Left forelimb (tissue), 1 donor: ENCODE measurements around the gene CCBE1.
"Not testable (repeated sequence)": the region's sequence is repeated elsewhere in the genome, so short reads cannot be mapped to it uniquely, and the experiment has no call there.

Experiments used
- DNase-seq: peaks from one replicate; pipeline ENCODE4 v3.0.0-alpha.2; 2018; ENCODE audit warnings: low spot score

Gene CCBE1

DNA sequence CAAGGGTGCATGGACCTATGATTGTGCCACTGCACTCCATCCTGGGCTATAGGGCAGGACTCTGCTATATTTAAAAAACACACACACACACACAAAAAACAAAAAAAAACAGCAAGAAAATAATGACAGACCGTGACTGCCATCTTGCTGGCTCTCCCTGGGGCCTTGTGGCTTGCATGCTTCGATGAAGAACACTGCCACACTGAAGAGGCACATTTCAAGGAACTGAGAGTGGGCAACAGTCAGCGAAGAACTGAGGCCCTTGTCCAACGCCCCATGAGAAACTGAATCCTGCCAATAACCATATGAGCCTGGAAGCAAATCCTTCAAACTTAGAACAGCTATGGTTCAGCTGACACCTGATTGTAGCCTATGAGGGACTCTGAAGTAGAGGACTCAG is 158.1 kb downstream of the CCBE1 start:
- DNase-seq: no peak

GRCh38 chr18:59537579-59537978 is 159.6 kb downstream of the CCBE1 start:
- no peak for DNase-seq

DNA sequence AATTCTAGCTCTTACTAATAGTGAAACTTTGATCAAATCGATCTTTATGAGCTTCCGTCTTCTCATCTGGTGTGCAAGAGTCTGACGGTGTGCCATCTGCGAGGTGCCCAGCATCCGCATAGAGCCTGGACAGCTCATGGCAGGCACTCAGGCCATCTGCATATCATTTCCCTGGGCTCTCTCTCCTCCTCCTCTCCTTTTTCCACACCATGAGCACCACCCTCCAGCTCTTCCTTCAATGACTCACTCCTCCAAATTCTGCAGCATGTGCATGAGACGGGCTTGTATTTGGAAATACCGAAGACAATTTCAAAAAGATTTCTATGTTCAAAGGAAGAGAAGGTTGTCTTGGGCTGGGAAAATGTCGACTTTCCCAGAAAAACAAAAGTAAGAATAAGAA is 161.1 kb downstream of the CCBE1 start:
- DNase-seq: no peak

DNA sequence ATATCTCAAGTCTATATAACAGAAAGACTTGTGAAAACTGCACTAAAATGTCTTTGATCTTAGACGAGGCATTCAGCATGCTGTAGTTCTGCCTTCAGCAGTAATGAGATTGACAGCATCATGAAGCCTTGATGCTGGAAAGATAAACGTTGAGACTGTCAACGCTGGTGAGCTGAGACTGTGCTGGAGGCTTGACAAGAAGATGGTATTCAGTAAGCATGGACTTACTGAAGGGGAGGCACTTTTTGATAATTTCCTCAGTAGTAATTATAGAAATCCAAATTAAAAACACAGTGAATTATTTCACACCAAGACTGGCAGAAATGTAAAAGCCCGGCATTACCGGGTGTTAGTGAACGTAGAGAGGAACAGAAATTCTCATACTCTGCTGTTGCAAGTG is 162.2 kb downstream of the CCBE1 start:
- DNase-seq: no peak

DNA sequence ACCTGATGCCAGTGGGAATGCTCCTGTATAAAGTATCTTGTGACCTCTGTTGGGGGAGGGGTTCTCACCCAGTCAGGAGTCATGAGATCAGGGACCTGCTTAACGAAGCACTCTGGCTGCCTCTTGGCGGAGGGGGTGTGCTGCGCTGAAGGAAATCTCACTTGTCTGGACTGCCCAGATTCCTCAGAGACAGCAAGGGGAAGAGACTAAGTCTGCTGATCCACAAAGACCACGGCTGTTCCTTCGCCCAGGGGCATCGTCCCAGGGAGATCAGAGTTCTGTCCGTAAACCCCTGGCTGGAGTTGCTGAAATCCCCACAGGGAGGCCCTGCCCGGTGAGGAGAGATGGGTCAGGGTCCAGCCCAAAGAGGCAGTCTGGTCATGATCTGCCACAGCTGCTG is 168.4 kb downstream of the CCBE1 start:
- no peak for DNase-seq

- no peak for DNase-seq
Measured at GRCh38 chr18:59520562-59521355, 176.5 kb downstream of the CCBE1 start.

- no peak for DNase-seq
Measured at GRCh38 chr18:59518705-59519104, 178.5 kb downstream of the CCBE1 start.

DNA sequence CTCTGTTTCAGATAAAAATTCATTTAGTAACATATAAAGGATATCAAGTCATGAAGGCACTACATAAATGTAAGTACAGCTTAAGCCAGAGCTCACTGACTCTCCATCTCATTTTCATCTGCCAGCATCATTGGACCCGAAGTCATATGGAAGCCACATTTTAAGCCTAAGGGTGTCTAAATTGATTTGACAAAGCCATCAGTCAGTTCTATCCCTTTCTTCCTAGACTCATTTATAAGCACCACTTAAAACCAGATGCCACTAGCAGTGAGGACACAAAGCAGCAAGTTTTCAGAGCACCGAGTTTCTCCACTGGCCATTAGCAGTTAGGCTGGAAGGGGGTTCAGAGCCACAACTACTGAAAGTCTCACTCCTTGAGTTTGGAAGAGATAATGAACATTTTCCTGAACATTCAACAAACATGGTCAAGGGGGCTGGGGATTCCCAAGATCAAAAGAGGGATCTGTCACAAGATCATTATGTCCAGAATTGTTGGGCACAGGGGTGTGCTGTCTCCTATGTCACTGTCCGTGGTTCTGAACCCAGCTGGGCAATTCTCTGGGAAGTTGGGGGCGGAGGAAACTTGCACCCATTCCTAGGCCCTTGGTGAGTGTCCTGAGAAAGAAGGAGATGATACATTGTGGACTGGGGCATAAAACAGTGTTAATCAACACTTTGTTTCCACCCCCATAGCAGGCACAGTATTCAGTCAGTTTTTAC is 179.6 kb downstream of the CCBE1 start:
- no peak for DNase-seq

- no peak for DNase-seq
Measured at GRCh38 chr18:59516356-59517155, 180.7 kb downstream of the CCBE1 start.

DNA sequence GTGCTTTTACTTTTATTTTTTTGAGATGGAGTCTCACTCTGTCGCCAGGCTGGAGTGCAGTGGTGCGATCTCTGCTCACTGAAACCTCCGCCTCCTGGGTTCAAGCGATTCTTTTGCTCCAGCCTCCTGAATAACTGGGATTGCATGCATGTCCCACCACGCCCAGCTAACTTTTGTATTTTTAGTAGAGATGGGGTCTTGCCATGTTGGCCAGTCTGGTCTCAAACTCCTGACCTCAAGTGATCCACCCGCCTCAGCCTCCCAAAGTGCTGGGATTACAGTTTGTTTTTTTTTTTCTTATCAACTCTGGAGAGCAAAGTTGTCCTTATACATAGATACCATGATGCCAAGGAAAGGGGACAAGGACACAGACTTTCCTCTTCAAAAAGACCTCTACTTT is 181.3 kb downstream of the CCBE1 start:
- not testable (repeated sequence) for DNase-seq

DNA sequence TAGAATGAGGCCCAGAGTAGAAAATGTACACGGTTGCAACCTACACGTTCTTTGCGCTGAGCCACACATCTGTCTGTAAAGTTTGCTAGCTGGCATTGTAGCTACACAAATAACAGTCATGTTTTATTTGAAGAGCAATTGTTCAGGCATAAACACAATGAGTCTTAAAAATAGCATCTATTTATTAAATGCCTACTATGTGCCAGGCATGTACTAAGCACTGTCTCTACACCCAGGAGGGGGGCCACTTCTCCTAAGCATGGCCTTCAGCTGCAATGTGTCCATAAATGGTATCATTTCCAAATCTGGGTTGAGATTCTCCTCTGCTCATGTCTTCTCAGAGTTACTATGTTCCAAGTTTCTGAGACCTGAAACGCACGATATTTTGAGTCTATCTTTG is 182.1 kb downstream of the CCBE1 start:
- no peak for DNase-seq

- no peak for DNase-seq
Measured at GRCh38 chr18:59514203-59514602, 183.0 kb downstream of the CCBE1 start.

DNA sequence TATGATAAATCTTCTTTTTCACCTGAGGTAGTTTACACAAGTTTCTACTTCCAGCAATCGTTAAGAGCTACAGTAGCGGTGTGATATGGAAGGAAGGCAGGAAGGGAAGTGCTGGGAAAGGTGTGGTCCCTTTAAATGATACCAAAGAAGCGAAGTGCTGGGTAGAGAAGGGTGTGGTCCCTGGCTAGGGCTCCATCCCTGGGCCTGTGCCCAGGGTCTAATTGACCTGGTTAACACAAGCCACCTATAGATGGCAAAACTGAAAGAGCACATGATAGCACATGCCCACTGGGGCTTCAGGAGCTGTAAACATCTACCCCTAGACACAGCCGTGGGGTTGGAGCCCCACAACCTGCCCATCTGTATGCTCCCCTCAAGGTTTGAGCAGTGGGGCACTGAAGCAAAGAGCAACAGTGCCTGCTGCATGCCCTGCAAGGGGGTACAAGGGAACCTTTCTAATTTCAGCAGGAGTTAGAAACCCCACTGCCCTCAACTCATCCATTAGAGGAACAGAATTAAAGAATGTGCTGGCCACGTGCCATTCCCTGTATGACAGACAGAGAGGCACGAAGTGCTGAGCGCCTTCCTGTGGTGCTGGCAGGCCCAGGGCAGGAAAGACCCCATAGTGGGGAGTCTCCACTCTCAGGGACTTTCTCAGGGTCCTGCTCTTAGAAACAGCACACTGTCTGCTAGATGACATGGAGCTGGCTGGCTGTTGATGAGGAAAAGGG is 185.0 kb downstream of the CCBE1 start:
- DNase-seq: no peak

DNA sequence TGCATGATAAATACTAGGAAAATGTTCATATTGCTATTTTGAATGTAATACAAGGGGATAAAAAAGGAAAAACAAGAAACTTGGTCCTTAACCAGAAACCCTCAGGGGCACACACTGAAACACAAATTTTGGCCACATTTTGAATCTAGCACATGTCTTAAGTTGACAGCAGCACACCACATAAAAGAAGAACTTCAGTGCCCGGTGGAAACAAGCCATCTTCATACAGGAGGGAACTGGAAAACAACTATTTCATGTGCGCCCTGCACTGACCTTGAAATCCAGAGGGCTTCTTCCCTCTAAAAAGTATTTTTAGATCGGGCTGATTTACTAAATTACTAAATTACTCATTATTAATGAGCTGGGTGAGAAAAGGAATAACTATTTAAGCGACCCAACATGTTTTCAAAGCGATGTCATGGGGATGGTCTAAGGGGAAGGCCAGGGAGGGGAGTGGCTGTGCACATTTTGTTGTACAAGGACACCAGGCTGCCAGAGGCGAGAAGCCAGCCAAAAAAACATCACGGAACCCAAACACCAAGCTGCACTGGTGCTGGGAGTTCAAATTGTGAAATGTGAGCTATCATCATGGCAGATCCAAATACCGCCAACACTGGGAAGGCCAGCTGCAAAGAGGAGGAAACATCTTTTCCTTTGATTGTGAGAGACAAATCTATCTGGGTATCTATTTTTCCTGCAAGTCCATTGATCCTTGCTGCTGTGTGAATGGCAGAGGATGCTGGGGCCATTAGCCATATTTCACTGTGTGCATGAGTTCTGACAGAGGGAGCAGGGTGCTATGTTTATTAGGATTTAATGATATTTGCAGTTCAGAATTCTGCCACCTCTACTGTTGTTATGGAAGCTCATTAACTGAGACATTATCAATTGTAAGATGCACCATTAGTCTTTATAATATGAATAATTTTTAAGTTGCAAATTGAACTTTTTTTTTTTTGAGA is 187.5 kb downstream of the CCBE1 start:
- no peak for DNase-seq

- DNase-seq: no peak
Measured at GRCh38 chr18:59505356-59505755, 191.9 kb downstream of the CCBE1 start.

GRCh38 chr18:59502274-59503175 is 194.7 kb downstream of the CCBE1 start:
- DNase-seq: no peak

- no peak for DNase-seq
Measured at GRCh38 chr18:59501920-59502273, 195.3 kb downstream of the CCBE1 start.

DNA sequence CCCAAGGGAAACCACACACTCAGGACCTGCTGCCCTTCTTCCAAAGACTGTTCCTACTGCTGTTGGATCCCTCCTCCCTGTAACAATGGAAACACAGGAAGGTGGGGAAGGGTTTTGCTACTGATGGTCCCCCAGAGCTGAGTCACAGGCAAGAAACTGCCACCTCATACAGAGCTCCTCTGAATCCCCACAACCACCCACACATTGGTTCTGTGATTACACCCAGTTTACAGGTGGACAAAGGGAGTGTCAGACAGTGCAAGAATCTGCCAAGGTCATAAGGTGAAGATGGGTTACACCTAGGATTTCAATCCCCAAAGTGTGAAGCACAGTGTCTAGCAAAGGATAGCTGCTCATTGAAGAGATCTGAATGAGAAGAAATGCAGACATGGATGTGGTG is 196.5 kb downstream of the CCBE1 start:
- DNase-seq: no peak

DNA sequence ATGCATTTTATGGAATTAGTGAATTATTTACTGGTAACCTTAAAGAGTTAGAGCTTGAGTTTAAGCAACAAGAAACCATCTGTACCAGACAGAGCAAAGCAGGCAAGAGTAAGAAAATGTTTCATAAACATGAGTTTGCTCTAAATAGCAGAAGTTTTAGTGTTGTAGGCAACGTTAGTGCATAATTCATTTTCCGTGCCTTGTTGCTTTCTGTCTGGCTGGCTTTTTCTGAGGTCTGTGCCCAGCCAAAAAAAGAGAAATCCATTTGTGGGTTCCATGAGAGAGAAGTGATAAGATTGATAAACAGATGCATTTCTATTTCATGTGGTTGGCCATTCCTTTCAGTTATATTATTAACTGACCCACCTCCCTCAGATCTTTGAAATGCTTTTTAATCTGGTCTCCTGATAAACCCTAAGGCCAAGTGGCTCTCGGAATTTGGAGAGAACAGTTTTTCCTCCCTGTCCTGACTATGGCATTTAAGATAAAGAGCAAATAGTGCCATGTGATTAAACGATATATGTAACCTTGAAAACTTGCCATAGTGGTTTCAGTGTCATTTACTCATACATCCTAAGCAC is 198.6 kb downstream of the CCBE1 start:
- no peak for DNase-seq
